CD4-positive, alpha-beta T cell treated with Interferon gamma for 1 hour (primary cell): Measurements from ENCODE around the gene DRD5.

Experiments
- DNase-seq: peaks from one replicate; pipeline ENCODE4 v3.0.0-alpha.2; 2020

DRD5 gene

DNA sequence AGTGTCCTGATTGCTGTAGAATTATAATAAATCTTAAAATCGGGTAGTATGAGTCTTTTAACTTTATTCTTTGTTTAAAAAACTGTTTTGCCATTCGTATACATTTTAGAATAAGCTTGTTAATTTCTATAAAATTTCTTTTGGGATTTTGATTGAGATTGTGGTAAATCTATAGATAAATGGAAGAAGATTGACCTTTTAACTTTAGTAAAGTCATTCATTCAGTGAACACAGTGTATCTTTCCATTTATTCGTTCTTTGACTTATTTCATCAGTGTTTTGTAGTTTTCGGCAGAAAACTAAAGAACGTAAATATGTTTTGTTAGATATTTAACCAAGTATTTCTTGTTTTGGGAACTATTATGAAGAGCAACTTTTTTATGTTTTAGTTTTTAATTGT is 38.9 kb downstream of the DRD5 start:
- no peak for DNase-seq

GRCh38 chr4:9825049-9825448 is 43.6 kb downstream of the DRD5 start:
- DNase-seq: no peak

GRCh38 chr4:9826551-9826950 is 45.1 kb downstream of the DRD5 start:
- DNase-seq: no peak

GRCh38 chr4:9832640-9833039 is 51.2 kb downstream of the DRD5 start:
- no peak for DNase-seq

DNA sequence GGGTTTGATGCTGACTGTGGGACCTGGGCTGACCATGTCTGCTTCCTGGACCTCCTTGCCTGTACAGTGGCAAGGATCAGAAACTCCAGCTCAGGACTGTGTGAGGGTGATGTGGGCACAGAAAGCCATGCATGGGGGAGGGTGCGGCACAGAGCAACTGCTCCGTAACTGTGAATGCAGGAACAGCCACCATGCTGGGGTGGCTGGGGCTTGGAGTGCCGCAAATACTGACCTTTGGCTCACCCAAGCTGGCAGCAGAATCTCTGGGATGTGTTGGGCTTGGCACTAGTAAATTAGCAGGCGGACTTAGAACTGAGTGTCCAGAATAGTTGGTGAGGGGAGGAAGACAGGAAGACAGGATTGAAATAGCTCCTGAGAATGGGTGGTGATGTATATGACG is 52.0 kb downstream of the DRD5 start:
- DNase-seq: no peak
